ENCODE results near the gene VCPKMT. TPM values are rescaled to one million over a fixed set of nuclear protein-coding genes. Genes with fewer than 3 reads are reported as not detected.

VCPKMT gene
- total and polyA plus RNA-seq, 4 donors = 2.6 to 5.0 (median 2.9) TPM

- 69% methylated on average over 4 of the region's 4 CpGs for WGBS
- no peak overlapping the region for H3K27ac ChIP-seq (ENCODE audit: low read depth in 1 of 2, low read length in 2 of 2)
- no peaks in the 10 kb centered on the region for H3K4me1 ChIP-seq (ENCODE audit: control insufficient read depth in 4 of 4, insufficient read depth in 4 of 4, low read length in 3 of 4)
- no peak for TF ChIP-seq TAF1 (conservative IDR thresholded peaks at IDR 0.05)
- TF ChIP-seq JUND (IDR thresholded peaks at IDR 0.05) = no peak
- no peak for TF ChIP-seq FOXA2 (IDR thresholded peaks at IDR 0.05)
- no peak for TF ChIP-seq RAD21 (IDR thresholded peaks at IDR 0.05)
- no peak for TF ChIP-seq MAX (IDR thresholded peaks at IDR 0.05)
- TF ChIP-seq, protein P1, sequence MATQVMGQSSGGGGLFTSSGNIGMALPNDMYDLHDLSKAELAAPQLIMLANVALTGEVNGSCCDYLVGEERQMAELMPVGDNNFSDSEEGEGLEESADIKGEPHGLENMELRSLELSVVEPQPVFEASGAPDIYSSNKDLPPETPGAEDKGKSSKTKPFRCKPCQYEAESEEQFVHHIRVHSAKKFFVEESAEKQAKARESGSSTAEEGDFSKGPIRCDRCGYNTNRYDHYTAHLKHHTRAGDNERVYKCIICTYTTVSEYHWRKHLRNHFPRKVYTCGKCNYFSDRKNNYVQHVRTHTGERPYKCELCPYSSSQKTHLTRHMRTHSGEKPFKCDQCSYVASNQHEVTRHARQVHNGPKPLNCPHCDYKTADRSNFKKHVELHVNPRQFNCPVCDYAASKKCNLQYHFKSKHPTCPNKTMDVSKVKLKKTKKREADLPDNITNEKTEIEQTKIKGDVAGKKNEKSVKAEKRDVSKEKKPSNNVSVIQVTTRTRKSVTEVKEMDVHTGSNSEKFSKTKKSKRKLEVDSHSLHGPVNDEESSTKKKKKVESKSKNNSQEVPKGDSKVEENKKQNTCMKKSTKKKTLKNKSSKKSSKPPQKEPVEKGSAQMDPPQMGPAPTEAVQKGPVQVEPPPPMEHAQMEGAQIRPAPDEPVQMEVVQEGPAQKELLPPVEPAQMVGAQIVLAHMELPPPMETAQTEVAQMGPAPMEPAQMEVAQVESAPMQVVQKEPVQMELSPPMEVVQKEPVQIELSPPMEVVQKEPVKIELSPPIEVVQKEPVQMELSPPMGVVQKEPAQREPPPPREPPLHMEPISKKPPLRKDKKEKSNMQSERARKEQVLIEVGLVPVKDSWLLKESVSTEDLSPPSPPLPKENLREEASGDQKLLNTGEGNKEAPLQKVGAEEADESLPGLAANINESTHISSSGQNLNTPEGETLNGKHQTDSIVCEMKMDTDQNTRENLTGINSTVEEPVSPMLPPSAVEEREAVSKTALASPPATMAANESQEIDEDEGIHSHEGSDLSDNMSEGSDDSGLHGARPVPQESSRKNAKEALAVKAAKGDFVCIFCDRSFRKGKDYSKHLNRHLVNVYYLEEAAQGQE (IDR thresholded peaks at IDR 0.05) = no peak
- TF ChIP-seq, protein P2, sequence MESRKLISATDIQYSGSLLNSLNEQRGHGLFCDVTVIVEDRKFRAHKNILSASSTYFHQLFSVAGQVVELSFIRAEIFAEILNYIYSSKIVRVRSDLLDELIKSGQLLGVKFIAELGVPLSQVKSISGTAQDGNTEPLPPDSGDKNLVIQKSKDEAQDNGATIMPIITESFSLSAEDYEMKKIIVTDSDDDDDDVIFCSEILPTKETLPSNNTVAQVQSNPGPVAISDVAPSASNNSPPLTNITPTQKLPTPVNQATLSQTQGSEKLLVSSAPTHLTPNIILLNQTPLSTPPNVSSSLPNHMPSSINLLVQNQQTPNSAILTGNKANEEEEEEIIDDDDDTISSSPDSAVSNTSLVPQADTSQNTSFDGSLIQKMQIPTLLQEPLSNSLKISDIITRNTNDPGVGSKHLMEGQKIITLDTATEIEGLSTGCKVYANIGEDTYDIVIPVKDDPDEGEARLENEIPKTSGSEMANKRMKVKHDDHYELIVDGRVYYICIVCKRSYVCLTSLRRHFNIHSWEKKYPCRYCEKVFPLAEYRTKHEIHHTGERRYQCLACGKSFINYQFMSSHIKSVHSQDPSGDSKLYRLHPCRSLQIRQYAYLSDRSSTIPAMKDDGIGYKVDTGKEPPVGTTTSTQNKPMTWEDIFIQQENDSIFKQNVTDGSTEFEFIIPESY (IDR thresholded peaks at IDR 0.05) = no peak
- no peak for TF ChIP-seq EGR1 (IDR thresholded peaks at IDR 0.05; ENCODE audit: low read depth in 2 of 2)
- no peak for TF ChIP-seq FOXA1 (IDR thresholded peaks at IDR 0.05)
- no peak for TF ChIP-seq YY1 (IDR thresholded peaks at IDR 0.05)
- no peak for TF ChIP-seq HNF4G (IDR thresholded peaks at IDR 0.05)
- TF ChIP-seq HNF4A (conservative IDR thresholded peaks at IDR 0.05) = no peak
- no peak for TF ChIP-seq CTCF (IDR thresholded peaks at IDR 0.05; ENCODE audit: low read depth, low read length, missing input control)
- no peak for TF ChIP-seq RXRA (IDR thresholded peaks at IDR 0.05)
- TF ChIP-seq SP1 (IDR thresholded peaks at IDR 0.05) = no peak
- peaks cover 0 to 23% (median 12%) of the 10 kb centered on the region in 4 donors for H3K36me3 ChIP-seq (ENCODE audit: control insufficient read depth in 4 of 4, insufficient read depth in 3 of 4, low read depth in 1 of 4, low read length in 3 of 4)
- no peak overlapping the region for H3K4me3 ChIP-seq (ENCODE audit: low read depth in 1 of 3, low read length in 3 of 3)
- no peaks in the 10 kb centered on the region for H3K9me3 ChIP-seq (ENCODE audit: control insufficient read depth in 4 of 4, low read length in 3 of 4)
- no peak for DNase-seq (ENCODE audit: low spot score)
- no peak overlapping the region for H3K9ac ChIP-seq (ENCODE audit: low read depth in 1 of 2, low read length in 2 of 2)
- H3K27me3 ChIP-seq (ENCODE audit: control insufficient read depth in 4 of 4, insufficient read depth in 4 of 4, low read length in 3 of 4) = no peaks in the 10 kb centered on the region
Measured at GRCh38 chr14:50106178-50106577, 10.2 kb downstream of the VCPKMT start.

GRCh38 chr14:50103558-50103957, 12.8 kb downstream of the VCPKMT start:
- Histone ChIP-seq H3K27me3 (ENCODE audit: control insufficient read depth in 4 of 4, insufficient read depth in 4 of 4, low read length in 3 of 4) (no peaks in the 10 kb centered on the region), H3K9me3 (ENCODE audit: control insufficient read depth in 4 of 4, low read length in 3 of 4) (no peaks in the 10 kb centered on the region), H3K4me3 (ENCODE audit: low read depth in 1 of 3, low read length in 3 of 3) (no peak overlapping the region), H3K4me1 (ENCODE audit: control insufficient read depth in 4 of 4, insufficient read depth in 4 of 4, low read length in 3 of 4) (peaks cover 0 to 5% (median 0%) of the 10 kb centered on the region in 4 donors), H3K36me3 (ENCODE audit: control insufficient read depth in 4 of 4, insufficient read depth in 3 of 4, low read depth in 1 of 4, low read length in 3 of 4) (peaks cover 0 to 6% (median 1%) of the 10 kb centered on the region in 4 donors), H3K27ac (ENCODE audit: low read depth in 1 of 2, low read length in 2 of 2) (no peak overlapping the region), H3K9ac (ENCODE audit: low read depth in 1 of 2, low read length in 2 of 2) (no peak overlapping the region)
- no peak for DNase-seq (ENCODE audit: low spot score)
- WGBS = 90% methylated on average over 6 of the region's 6 CpGs
- TF ChIP-seq EGR1 (IDR thresholded peaks at IDR 0.05; ENCODE audit: low read depth in 2 of 2) (no peak), FOXA1 (IDR thresholded peaks at IDR 0.05) (no peak), TAF1 (conservative IDR thresholded peaks at IDR 0.05) (no peak), CTCF (IDR thresholded peaks at IDR 0.05; ENCODE audit: low read depth, low read length, missing input control) (no peak), FOXA2 (IDR thresholded peaks at IDR 0.05) (no peak), GABPA (IDR thresholded peaks at IDR 0.05 in 1 of 2, conservative IDR thresholded peaks at IDR 0.05 in 1 of 2) (no peak), YY1 (IDR thresholded peaks at IDR 0.05) (no peak), JUND (IDR thresholded peaks at IDR 0.05) (no peak), MAX (IDR thresholded peaks at IDR 0.05) (no peak)
- TF ChIP-seq, protein P2 (IDR thresholded peaks at IDR 0.05) = no peak

Data from liver (tissue), 9 donors.